ELF-1 (cell line): ENCODE results near the gene PPM1F.

Experiments used
- DNase-seq: peaks from one replicate; pipeline ENCODE4 v3.0.0-alpha.2; 2016; ENCODE audit warnings: low read depth, low spot score

Gene PPM1F, protein sequence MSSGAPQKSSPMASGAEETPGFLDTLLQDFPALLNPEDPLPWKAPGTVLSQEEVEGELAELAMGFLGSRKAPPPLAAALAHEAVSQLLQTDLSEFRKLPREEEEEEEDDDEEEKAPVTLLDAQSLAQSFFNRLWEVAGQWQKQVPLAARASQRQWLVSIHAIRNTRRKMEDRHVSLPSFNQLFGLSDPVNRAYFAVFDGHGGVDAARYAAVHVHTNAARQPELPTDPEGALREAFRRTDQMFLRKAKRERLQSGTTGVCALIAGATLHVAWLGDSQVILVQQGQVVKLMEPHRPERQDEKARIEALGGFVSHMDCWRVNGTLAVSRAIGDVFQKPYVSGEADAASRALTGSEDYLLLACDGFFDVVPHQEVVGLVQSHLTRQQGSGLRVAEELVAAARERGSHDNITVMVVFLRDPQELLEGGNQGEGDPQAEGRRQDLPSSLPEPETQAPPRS

DNA sequence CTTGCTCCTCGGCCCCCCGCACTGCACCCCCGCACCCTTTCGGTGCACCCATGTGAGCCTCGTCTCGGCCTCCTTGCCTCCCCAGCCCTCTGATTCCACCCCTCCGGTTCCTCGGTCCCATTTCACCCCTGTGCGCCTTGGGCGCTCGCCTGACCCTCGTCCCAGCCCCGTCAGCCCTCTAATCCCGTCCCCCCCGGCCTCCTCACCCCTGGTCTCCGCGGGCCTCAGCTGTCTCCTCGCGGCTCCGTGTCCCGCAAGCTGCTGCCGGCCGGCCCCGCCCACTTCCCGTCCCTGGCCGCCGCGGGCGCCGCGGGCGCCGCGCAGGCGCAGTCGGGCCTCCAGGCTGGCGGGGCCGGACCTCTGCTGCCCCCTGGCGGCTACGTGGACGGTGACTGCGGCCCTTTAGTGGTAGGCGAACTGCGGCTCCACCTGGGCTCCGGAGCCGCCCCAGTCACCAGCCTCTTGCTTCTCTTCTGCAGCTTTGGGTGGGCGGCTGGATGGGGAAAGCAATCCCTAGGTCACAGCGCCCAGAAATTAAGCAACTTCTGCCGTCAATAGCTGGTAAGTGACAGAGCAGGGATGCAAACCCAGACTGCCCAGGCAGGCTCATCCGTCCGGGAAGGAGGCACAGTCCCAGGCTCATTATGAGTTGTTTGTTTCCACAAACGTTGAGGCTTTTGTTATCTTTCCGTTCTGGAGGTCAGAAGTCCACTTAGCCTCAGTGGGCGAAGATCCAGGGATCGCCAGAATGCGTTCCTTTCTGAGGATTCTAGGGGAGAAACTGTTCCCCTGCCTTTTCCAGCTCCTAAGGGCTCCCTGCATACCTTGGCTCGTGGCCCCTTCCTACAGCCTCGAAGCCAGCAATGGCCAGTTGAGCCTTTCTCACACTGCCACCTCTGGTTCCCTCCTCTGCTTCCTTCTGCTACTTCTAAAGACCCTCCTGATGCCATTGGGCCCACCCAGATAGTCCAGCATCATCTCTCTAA lies at the start of gene PPM1F:
TSS of gene PPM1F (minus strand) at position 263 of the 986 bp plus-strand sequence. CDS start 6,800 bp downstream, outside the sequence.
- peak; percentile 85 for DNase-seq

DNA sequence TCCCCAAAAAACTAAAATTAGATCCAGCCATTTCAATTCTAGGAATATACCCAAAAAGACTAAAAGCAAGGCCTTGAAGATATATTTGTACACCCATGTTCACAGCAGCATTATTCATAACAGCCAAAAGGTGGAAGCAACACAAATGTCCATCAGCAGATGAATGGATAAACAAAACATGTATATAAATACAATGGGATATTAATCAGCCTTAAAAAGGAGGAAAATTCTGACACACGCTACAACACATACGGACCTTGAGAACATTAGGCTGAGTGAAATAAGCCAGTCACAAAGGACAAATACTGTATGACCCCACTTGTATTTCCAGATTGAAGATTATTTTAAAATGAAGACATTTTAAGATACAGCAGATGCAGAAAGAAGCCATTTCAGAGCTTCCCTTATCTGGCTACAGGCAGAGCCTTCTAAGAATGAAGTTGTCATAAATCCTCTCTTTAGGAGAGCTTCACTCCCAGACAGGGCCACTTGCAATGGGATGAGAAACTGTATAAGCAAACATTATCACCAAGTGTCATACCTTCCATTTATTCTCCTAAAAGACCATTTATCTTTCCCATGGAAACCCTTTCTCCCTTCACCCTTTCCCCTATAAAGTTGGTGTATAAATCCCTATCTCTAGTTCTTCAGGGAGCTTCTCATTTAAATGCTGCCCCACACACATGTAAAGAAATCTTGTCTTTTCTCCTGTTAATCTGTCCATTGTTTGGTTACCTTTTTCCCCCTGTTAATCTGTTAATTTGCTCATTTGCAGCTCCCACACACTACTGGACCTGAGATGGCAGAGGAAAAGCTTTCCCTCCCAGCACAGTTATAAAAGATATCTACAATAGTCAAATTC lies 49.2 kb upstream of the PPM1F start:
- no peak for DNase-seq

DNA sequence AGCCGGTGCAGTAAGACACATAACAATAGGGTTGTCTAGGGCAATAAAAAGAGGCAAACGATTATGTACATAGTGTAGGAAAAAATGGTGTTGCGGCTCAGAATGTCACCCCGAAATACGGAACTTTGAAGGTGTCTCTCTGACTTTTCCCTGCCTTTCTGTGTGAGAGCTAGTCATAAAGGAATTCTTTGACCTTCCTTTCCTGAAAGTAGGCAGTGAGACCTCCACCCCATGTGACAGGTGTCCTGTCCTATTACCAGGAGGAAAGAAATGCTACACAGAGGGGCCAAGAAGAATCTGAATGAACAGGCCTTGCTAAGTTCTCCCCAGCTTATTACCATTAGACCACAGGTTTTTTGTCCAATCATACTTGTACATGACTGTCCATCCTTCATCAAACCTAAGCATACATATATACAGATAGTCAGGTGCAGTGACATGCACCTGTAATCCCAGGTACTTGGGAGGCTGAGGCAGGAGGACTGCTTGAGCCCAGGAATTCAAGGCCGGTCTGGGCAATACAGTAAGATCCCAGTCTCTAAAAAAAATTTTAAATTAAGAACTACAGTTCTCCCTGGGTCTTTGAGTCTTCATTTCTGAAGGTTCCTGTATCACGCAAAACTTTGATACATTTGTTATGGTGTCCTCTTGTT lies 46.1 kb upstream of the PPM1F start:
- no peak for DNase-seq

DNA sequence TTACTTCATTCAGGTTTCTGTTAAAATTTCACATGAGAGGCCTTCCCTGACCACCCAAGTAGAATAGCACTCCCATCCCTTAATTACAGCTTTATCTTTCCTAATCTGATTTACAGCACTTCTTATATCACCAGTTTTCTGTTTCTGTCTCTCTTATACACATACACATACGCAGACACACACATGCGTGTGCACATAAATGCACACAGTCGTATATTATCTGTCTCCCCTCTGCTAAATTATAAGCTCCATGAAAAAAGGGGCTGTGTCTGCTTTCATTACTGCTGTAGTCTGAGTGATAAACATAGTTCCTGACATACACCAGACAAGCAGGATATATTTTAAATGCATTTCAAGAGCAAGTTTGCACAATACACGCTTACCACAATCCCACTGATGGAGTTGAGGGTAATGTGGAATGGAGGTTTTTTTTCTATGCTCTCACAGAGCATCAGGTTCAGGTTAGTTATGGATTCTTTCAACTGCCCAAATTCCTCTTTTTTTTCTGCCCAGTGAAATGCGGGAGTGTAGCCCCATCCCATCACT lies 43.6 kb upstream of the PPM1F start:
- DNase-seq, result no peak

DNA sequence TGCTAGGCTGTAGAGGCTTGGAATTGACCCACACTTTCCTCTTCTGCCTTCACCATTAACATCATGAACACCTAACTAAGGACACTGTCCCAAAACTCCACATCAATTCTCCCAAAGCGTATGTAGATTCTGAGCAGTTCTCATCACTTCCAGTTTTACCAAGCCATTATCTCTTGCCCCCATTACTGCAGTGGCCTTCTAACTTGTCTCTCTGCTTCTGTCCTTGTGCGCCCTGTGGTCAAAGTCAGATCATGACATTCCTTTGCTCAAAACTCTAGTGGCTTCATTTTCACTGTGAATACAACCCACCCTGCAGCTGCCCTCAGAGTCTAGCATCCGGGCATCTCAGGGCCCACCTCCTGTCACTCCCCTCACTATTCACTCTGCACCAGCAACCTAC lies 43.0 kb upstream of the PPM1F start:
- no peak for DNase-seq

DNA sequence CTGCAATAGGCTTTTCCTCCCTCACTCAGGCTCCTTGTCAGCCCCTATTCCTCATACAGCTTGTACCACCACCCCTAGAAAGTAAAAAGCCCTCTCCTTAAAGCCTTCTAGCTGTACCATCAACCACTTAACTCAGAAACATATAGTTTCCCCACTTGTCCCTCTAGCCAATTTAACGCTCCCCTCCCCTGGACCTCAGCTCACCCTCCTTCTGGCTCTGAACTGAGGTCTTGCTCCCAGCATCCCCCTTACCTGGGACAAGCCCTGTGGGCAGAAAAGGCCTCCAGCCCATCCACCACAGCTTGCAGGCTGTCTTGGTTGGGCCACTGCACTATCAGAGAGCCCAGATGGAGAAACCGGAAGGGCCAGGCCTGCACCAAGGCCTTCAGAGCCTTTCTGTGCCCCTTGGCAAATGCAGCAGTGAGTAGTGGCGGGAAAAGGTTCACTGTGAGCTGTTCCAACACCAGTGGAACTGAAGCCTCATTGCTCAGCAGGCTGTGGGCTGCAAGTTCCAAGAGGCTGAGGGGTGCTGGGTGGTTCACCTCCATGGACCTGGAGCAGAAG lies 42.3 kb upstream of the PPM1F start:
- no peak for DNase-seq

DNA sequence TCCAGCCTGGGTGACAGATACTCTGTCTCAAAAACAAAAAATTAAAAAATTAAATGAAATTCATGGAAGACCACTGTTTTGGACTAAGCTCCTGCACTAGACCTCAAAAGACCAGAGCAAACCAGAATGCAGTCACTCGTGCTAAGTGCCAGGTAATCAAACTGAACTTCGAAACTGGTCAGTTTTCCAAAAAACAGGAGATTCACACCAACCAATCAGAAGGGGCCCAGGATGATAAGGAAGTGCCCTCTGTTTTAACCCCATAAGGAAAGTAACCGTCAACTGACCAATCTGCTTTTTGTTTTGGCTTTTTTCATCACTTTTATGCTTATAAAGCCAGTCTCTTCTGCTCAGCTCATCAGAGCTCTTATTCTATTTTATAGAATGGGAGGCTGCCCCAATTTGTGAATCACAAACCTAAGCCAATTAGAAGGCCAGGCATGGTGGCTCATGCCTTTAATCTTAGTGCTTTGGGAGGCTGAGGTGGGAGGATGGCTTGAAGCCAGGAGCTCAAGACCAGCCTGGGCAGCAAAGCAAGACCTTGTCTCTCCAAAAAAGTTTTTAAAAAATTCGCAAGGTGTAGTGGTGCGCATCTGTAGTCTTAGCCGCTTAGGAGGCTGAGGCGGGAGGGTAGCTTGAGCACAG lies 40.1 kb upstream of the PPM1F start:
- no peak for DNase-seq

DNA sequence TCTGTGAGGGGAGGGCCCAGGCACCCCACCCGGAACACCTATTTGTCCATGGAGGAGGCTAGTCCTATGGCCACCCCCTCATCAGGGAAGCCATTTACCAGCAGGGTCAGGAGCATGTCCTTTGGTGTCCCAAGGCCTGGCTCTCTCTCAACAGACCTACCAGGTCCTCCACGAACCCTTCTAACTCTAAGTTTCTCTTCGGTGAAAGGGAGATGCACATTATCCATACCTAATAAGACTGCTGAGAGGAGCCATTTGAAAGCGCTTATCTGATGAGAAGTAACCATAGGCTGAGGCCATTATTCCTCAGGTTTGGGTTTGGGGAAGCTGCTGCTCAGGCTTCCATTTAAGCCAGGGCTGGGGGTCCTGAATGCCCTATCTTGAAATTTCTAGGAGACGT lies 39.1 kb upstream of the PPM1F start:
- no peak for DNase-seq

DNA sequence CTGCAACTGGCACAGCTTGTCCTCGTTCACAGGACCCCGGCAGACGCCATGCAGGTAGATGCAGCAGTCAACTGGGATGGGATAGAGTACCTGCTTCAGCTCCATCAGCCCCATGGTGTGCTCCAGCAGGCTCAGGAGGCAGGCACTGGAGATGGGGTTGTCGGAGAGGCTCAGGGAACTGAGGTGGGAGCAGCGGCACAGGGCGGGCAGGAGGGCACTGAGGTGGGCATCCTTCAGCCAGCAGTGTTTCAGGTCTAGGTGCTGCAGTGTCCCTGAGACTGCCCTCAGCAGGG lies 38.6 kb upstream of the PPM1F start:
- DNase-seq, result no peak

DNA sequence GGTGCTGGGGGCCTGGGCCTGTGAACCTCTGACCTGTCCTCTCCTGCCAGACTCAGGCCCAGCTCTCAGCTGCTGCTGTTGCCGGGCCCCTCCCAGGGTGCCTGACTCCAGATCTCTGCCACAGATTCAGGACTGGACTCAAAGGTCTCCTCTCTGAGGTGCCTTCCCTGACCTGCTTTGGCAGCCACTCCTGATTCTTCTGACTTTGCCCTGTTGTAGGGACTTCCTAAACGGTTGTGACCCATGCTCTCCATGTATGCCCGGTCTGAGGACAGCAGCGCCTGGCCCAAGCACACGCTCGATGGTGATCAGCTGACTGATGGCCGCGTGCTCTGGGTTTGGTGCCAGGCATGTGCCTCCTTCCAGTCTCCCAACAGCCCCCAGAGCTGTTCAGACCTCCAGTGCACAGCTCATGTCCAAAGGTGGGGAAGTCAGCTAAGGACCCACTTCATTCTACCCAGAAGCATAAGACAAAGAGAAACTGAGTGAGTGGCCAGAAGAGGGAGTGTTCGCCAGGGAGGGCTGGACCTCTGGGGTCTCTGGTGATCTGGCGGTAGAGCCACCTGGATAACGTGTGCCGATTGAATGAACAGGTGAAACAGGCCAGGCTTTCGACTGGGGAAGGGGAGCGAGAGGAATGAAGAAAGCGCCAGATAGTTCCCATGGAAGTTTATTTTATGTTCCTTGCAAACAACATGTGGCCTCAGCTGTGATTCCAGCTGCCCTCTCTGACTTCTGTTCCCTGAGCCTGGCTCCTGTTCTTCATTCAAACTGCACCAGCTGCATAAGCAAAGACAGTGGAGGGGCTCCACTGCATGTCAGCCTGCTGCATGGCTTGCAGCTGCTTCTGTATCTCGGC lies 38.0 kb upstream of the PPM1F start:
- no peak for DNase-seq

DNA sequence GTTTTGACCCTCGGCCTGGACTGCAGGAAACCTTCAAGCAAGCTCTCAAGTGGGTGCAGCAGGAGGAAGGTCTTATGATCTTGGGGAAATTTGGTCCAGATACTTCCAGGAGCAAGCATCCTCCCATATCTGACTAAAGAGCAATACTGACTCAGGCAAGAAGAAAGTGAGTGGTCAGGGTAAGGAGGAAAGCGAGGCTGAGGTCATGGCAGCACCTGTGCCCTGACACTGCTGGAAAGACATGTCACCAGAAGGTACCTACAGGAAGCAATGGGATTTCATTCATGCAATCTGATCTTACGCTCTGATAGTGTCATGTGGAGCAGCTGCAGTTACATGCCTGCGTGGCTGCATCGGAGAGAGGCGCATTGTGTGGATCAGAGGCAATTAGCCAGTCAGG lies 36.4 kb upstream of the PPM1F start:
- no peak for DNase-seq

DNA sequence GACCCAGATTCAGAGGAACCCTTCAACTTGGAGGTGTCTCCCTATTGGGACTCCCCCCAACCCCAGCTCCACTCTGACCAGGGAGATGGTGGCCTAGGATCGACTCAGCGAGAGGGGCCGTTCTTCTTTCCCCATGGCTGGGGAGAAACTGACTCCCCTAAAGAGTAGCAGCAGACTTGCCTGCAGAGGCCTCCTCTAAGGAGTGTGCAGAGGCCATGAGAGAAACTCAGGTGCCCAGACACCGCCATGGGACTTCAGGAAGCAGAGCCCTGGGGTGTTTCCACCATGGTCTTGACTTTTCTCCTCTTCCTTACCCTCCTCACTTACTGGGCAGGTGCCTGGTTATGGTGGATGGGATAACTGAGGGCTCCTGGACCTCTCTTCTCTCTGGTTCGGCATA lies 32.6 kb upstream of the PPM1F start:
- no peak for DNase-seq

DNA sequence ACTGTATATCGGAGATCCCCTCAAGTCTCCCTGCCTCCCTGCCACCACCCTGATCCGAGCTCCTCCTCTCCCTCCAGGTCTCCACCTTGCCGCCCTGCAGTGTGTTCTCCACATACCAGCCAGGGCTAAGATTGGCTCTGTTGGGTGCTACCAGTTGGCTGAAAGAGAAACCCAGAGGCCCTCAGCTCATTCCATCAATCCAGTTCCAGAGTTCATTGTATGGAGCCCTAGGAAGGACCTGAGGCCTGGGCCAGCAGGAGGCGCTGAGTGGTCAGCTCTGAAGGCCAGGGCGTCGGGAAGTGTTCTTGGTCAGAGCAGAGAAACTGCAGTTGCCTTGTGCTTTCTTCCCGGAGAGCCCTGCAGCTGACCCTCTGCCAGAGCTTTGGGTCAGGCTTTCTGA lies 32.1 kb upstream of the PPM1F start:
- peak; percentile 81 for DNase-seq

DNA sequence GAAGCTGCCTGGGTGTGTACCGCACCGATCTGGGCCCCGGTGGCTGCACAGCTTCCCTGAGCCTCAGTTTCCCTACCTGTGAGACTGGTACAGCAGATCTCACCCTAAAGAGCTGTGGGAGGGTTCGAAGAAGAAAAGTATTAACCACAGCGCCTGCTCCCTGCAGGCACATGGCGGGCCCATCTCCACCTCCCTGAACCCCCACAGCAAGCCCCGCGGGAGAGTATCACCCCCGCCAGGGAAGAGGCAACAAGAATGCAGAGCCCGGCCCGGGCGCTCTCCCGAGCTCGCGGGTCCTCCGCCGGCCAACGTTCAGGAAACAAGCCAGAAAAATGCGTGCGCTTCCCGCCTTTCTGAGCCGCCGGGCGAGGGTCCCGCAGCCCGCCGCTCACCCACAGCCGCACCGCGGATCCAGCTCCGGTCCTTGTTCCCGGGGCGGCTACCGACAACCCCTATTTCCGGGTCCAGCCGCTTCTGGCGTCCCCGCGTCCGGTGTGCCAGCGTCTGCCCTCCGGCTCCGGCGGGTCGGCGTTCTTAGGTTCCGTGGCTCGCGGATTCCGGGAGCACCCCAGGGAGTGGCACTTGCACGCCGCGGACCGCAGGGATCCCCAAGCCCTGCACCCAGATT lies 29.8 kb upstream of the PPM1F start, which contains the start of gene TOP3B:
TSS of gene TOP3B (minus strand) at position 450 of the 628 bp plus-strand sequence. CDS start 7,078 bp downstream, outside the sequence.
- DNase-seq, result peak; percentile 70

DNA sequence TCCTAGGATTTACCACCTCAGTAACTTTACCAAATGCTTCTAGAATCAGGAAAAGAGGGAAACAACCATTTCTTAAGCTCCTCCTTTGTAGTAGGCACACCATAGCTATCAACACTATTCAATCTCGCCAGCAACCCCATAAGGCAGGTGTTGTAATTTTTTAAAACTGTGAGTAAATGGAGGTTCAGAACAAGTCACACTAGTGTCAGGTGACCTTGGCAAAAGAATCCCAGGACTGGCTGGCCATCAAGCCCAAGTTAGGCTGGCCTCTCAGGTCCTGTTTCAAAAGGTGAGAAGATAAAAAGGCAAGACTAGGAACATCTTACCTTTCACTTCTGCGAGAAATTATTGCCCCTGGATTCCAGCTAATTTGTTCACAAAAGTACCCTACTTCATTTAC lies 29.2 kb upstream of the PPM1F start:
- DNase-seq, result no peak

DNA sequence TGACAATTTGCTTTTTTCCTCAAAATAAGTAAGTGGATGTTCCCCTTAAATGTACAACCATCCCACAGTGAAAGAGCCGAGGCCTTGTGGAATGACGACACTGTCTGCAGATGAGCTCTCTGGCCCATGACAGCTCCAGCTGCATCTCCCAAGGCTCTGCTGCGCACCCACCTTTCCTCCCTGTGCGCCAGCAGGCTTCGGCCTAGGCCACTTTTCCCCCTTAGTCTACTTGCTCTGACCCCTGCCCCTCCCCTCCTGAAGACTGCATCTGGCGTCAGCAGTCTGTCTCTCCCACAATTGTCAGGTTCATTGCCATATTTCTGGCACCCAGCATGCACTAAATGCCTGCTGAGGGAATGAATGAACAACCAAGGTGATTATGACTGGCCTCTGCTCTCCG lies 27.9 kb upstream of the PPM1F start:
- DNase-seq, result no peak

DNA sequence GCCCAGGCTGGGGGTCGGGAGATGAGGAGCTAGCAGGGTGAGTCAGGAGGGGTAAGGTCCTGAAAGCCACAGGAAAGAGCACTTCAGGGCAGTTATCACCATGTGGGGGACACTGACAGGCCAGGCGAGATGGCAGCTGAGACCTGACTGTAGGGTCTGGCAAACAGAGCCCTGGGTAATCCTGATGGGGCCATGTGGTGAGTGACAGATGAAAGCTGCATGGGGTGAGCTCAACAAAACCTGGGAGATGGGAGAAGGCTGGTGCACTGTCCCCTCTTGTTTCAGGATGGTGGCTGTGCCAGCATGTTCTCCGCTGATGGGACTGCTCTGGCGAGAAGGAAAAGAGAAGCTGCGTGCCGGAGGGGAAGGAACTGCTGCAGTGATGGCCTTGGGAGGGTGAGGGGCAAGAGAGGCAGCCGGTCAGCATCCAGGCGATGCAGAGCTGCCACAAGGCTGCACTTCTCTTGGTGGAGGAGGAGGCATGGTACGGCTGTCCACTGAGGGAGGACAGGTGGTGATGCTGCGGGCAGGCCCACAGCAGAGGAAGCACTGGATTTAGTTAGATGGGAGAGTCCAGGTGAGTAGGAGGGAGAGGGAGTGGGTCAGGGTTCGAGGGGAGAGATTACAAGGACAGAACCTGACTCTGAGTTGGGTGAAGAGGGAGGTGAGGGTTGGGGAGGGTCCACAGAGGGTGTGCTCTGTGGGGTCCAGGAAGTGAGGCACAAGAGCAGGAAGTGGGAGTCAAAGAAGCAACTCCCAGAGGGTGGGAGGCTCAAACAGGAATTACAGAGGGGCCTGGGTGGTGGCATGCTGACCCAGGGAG lies 26.1 kb upstream of the PPM1F start:
- DNase-seq, result no peak

DNA sequence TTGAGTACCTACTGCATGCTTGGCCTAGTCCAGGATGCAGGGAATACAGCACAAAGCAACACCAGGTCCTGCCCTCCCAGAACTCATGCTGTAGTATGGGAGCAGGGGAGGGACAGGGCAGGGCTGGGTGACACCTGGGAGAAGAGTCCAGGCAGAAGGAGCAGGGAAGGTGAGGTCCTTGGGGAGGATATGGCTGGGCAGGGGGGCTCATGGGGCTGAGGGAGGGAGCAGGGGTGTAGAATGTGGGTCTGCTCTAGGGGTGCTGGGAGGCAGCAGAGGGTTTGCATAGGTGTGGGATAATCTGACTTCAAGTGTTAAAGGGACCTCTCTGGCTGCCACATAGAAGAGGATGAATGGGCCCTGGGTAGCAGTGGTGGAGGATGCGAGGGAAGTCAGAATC lies 25.2 kb upstream of the PPM1F start:
- DNase-seq, result no peak
